ENCODE data around the gene ARHGAP33.

DNA sequence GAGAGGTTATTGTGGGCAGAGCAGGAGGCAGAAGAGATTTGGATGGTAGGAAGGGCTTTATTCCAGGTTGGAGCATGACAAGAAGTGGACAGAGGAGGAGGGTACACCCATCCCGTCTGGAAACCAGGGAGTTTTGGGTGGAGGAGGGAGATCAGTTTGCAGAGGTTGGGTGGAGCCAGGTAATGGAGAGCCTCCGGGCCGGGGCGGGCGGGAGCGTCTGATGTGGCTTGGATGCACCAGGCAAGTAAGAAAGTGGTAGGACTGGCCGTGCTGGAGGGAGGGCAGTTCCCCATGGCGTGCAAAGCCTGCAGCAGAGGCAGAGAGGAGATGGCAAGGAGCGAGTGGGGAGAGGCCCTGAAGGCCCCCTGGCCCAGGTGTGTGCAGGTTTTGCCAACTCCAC is 44.0 kb upstream of the ARHGAP33 start:
- no peak for TF ChIP-seq EZH2phosphoT487 (IDR thresholded peaks at IDR 0.05; ENCODE audit: borderline replicate concordance)
- TF ChIP-seq, protein P1, sequence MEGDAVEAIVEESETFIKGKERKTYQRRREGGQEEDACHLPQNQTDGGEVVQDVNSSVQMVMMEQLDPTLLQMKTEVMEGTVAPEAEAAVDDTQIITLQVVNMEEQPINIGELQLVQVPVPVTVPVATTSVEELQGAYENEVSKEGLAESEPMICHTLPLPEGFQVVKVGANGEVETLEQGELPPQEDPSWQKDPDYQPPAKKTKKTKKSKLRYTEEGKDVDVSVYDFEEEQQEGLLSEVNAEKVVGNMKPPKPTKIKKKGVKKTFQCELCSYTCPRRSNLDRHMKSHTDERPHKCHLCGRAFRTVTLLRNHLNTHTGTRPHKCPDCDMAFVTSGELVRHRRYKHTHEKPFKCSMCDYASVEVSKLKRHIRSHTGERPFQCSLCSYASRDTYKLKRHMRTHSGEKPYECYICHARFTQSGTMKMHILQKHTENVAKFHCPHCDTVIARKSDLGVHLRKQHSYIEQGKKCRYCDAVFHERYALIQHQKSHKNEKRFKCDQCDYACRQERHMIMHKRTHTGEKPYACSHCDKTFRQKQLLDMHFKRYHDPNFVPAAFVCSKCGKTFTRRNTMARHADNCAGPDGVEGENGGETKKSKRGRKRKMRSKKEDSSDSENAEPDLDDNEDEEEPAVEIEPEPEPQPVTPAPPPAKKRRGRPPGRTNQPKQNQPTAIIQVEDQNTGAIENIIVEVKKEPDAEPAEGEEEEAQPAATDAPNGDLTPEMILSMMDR (conservative IDR thresholded peaks at IDR 0.05; ENCODE audit: low read length): no peak

All from Loucy (cell line).